ENCODE data around the gene ENO1.
"Not testable (repeated sequence)": the region's sequence is repeated elsewhere in the genome, so short reads cannot be mapped to it uniquely, and the experiment has no call there.

Gene ENO1

GRCh38 chr1:8896775-8897174 is 18.3 kb upstream of the ENO1 start:
- not testable (repeated sequence) for DNase-seq (ENCODE audit: low read depth)

- no peak for DNase-seq (ENCODE audit: low read depth)
Measured at GRCh38 chr1:8892026-8892425, 13.5 kb upstream of the ENO1 start.

- DNase-seq (ENCODE audit: low read depth), result no peak
Measured at GRCh38 chr1:8891401-8891800, 12.9 kb upstream of the ENO1 start.

- DNase-seq (ENCODE audit: low read depth), result no peak
Measured at GRCh38 chr1:8889925-8890785, 11.7 kb upstream of the ENO1 start.

- no peak for DNase-seq (ENCODE audit: low read depth)
Measured at GRCh38 chr1:8889103-8889846, 10.8 kb upstream of the ENO1 start.

- DNase-seq (ENCODE audit: low read depth), result no peak
Measured at GRCh38 chr1:8886589-8886988, 8.1 kb upstream of the ENO1 start.

GRCh38 chr1:8886031-8886524 is 7.6 kb upstream of the ENO1 start:
- not testable (repeated sequence) for DNase-seq (ENCODE audit: low read depth)

- DNase-seq (ENCODE audit: low read depth), result not testable (repeated sequence)
Measured at GRCh38 chr1:8884105-8884504, 5.6 kb upstream of the ENO1 start.

- no peak for DNase-seq (ENCODE audit: low read depth)
Measured at GRCh38 chr1:8883491-8883890, 5.0 kb upstream of the ENO1 start.

GRCh38 chr1:8879922-8880676 is 1.6 kb upstream of the ENO1 start:
- DNase-seq (ENCODE audit: low read depth), result no peak

- DNase-seq (ENCODE audit: low read depth), result no peak
Measured at GRCh38 chr1:8879464-8879921, 1.0 kb upstream of the ENO1 start.

GRCh38 chr1:8878698-8879463 is 395 bp upstream of the ENO1 start:
- DNase-seq (ENCODE audit: low read depth), result peak; percentile 99

- DNase-seq (ENCODE audit: low read depth), result no peak
Measured at GRCh38 chr1:8876087-8876486, 2.4 kb downstream of the ENO1 start.

GRCh38 chr1:8875216-8875861 is 3.1 kb downstream of the ENO1 start:
- DNase-seq (ENCODE audit: low read depth), result no peak

GRCh38 chr1:8874230-8875201 is 4.0 kb downstream of the ENO1 start:
- no peak for DNase-seq (ENCODE audit: low read depth)

- DNase-seq (ENCODE audit: low read depth), result peak; percentile 61
Measured at GRCh38 chr1:8873506-8874229, 4.8 kb downstream of the ENO1 start.

GRCh38 chr1:8873001-8873400 is 5.5 kb downstream of the ENO1 start:
- DNase-seq (ENCODE audit: low read depth), result no peak

- DNase-seq (ENCODE audit: low read depth), result no peak
Measured at GRCh38 chr1:8871965-8872399, 6.5 kb downstream of the ENO1 start.

GRCh38 chr1:8871539-8871935 is 6.9 kb downstream of the ENO1 start:
- DNase-seq (ENCODE audit: low read depth), result no peak

Data from activated T-cell treated with anti-CD3 and anti-CD28 coated beads for 1 hour (primary cell).